Activated CD4-positive, alpha-beta T cell treated with anti-CD3 and anti-CD28 coated beads, Interleukin-2, amount 10 ng/mL, durations not matched to agents 24 days and 14 days (primary cell): ENCODE results near the gene TAS2R19. TPM values are rescaled to one million over a fixed set of nuclear protein-coding genes. Genes with fewer than 3 reads are reported as not detected.

Experiments
- total RNA-seq: library from RNA; stranded (reverse); gene quantifications from 2 replicates; pipeline ENCODE4 v1.2.3, GENCODE V29; 2022

Gene TAS2R19
- total RNA-seq, 1 donor from 2014 or later = 3.9 TPM

Other genes with a start within 250 kb of the TAS2R19 start
- not detected in 2 replicates for gene TAS2R7, start 220.0 kb downstream of the TAS2R19 start, total RNA-seq
- gene TAS2R8, start 215.3 kb downstream of the TAS2R19 start, total RNA-seq = not detected in 2 replicates
- not detected in 2 replicates for gene TAS2R9, start 212.5 kb downstream of the TAS2R19 start, total RNA-seq
- gene TAS2R10, start 196.3 kb downstream of the TAS2R19 start, total RNA-seq = 0.26 TPM in 1 of 2 replicates, not detected in the other
- gene PRR4, start 173.1 kb downstream of the TAS2R19 start, total RNA-seq = 0.62 and 2.0 TPM in 2 replicates
- 18.2 and 22.4 TPM in 2 replicates for gene PRH1, start 138.4 kb downstream of the TAS2R19 start, total RNA-seq
- 1.1 and 1.3 TPM in 2 replicates for gene TAS2R13, start 113.1 kb downstream of the TAS2R19 start, total RNA-seq
- not detected in 2 replicates for gene PRH2, start 93.4 kb downstream of the TAS2R19 start, total RNA-seq
- 2.7 and 3.5 TPM in 2 replicates for gene TAS2R14, start 83.4 kb downstream of the TAS2R19 start, total RNA-seq
- 0.56 and 1.0 TPM in 2 replicates for gene TAS2R50, start 35.7 kb downstream of the TAS2R19 start, total RNA-seq
- 2.0 and 2.1 TPM in 2 replicates for gene TAS2R20, start 24.3 kb downstream of the TAS2R19 start, total RNA-seq
- gene TAS2R31, start 8.8 kb upstream of the TAS2R19 start, total RNA-seq = 3.5 and 4.3 TPM in 2 replicates
- gene TAS2R46, start 39.7 kb upstream of the TAS2R19 start, total RNA-seq = 1.3 and 2.2 TPM in 2 replicates
- 1.2 and 1.3 TPM in 2 replicates for gene TAS2R43, start 69.7 kb upstream of the TAS2R19 start, total RNA-seq
- gene TAS2R30, start 112.0 kb upstream of the TAS2R19 start, total RNA-seq = 3.1 and 4.4 TPM in 2 replicates
- 9.5 and 10.1 TPM in 2 replicates for gene SMIM10L1, start 148.6 kb upstream of the TAS2R19 start, total RNA-seq
- not detected in 2 replicates for gene TAS2R42, start 164.3 kb upstream of the TAS2R19 start, total RNA-seq
- not detected in 2 replicates for gene PRB3, start 247.1 kb upstream of the TAS2R19 start, total RNA-seq